Activated CD8-positive, alpha-beta memory T cell treated with anti-CD3 and anti-CD28 coated beads for 48 hours (primary cell): Measurements from ENCODE around the gene SLC30A7.
A peak's percentile ranks its signal among the peaks of the same experiment; 100 is the strongest.
"Not testable (repeated sequence)": the region's sequence is repeated elsewhere in the genome, so short reads cannot be mapped to it uniquely, and the experiment has no call there.

Source experiments
- DNase-seq, 3 experiments: peaks; one replicate each; pipeline ENCODE4 v3.0.0-alpha.2; 2020; ENCODE audit warnings: low read depth in 2 of 3, low spot score in 2 of 3

Gene SLC30A7

DNA sequence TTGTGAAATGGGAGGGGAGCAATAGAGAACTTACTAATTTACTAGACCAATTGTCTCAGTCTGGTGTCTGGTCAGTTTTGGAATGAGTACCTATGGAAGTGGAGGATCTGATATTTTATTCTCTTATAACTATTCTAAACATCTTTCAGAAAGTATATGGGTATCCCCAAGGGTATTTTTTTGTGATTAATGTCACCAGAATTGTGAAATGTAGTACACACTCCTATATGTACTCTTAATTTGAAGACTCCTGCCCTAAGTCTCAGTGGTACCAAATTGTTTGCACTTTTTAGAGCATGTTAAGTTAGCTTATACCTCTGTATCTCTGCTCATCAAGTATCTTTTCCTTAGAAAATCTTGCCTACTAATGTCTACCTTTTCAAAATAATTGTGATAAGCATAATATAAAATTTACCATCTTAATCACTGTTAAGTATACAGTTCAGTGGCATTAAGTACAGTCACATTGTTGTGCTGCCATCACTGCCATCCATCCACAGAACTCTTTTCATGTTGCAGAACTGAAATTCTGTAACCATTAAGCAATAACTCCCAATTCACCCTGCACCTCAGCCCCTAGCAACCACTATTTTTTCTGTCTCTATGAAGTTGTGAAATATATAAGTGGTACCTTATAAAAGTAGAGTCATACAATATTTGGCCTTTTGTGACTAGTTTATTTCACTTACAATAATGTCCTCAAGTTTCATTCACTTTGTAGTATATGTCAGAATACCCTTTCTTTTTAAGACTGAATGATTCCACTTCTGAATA is 40.5 kb downstream of the SLC30A7 start:
- DNase-seq, result no peak

DNA sequence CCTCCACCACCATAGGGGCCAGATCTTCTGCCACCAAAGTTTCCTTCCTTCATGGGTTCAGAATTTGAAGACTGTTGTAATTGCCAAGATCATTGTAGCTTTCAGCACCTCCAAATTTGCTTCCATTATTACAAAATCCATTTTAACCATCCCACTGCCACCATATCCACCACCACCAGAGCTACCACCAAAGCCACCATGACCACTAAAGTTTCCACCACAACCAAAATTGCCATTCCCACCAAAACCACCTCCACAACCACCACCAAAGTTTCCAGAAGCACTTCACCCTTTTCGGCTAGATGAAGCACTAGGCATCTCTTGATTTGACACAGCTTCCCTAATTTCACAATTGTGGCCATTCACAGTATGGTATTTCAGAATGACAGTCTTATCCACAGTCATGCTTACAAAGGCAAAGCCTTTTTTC is 45.2 kb downstream of the SLC30A7 start:
- DNase-seq, result peak in 2 of 3 experiments; percentile 36 to 47

DNA sequence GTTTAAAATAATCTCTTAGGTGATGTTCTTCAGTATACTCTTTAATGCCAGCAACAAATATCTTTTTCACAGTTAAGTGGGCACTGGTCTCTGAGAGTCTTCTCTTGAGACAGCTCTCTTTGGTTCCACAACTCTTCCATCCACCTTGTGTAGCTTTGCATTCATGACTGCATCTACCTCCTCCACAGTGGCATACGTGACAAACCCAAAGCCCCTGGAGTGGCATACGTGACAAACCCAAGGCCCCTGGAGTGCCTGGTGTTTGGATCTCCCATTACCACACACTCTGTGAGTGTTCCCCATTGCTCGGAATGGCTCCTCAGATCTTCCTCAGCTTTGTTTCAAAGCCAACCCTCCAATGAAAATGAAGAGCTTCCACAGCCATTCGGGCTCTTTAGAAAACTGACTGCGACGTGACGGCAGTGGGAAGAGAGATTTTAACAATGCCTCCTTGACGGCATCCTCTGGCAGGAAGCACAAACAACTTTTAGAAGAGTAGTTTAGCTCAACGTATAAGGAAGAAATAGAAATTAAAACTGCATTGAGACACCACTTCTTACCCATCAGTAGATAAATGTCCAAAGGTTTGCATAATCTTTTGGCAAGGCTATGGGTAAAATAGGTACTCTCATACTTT is 45.8 kb downstream of the SLC30A7 start:
- DNase-seq, result no peak

DNA sequence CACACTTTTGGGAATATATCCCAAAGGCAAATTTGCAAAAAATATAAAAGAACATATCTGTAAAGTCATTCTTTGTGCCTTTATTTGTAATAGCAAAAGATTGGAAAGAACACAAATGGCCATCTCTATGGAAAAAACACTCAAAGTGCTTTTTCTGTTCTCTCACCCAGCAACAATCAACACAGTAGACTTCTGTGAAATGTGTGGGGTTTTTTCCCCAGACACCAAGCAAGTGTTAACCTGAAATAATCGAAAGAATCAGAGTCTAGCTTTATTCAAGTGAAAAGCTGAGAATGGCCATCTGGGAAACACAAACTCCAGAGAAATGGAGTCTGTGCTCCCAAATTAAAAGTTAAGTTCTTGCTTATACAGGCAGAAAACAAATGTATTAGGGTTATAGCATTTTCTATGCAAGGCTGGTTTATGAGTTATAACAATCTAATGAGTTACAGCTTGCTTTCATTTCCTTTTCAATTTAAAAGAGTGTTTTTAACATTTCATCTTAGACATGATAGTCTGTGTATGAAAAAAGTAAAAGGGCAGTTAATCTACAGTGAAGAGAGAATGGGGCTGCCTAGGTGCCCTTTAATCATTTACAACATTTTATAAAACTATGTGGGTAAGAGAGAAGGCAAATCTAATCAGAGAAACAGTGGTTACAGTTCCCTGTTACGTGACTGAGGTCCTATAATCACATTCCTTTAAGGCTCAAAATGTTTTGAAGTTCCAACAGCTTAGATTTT is 46.6 kb downstream of the SLC30A7 start:
- no peak for DNase-seq

DNA sequence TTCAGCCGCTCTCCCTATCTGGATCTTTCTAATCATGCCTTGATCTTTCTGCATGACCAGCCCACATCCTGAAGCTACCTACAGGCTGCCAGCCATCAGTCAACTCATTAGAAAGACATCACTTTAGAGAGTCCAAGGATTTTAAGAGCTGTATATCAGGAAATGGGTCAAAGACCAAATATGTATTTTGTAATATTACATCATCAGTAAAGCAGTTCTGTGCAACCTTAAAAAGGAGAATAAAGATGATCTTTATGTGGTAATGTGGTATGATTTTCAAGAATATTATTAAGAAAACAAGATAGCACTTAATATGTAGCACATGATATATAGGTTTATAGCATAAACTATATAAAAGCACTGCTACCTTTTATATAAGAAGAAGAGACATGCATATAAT is 47.6 kb downstream of the SLC30A7 start:
- DNase-seq, result no peak

DNA sequence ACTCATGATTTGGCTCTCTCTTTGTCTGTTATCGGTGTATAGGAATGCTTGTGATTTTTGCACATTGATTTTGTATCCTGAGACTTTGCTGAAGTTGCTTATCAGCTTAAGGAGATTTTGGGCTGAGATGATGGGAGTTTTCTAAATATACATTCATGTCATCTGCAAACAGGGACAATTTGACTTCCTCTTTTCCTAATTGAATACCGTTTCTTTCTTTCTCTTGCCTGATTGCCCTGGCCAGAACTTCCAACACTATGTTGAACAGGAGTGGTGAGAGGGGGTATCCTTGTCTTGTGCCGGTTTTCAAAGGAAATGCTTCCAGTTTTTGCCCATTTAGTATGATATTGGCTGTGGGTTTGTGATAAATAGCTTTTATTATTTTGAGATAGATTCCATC is 50.2 kb downstream of the SLC30A7 start:
- not testable (repeated sequence) for DNase-seq

DNA sequence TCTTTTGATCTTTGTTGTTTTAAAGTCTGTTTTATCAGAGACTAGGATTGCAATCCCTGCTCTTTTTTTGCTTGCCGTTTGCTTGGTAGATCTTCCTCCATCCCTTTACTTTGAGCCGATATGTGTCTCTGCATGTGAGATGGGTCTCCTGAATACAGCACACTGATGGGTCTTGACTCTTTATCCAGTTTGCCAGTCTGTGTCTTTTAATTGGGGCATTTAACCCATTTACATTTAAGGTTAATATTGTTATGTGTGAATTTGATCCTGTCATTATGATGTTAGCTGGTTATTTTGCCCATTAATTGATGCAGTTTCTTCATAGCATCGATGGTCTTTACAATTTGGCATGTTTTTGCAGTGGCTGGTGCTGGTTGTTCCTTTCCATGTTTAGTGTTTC is 51.9 kb downstream of the SLC30A7 start:
- not testable (repeated sequence) for DNase-seq

DNA sequence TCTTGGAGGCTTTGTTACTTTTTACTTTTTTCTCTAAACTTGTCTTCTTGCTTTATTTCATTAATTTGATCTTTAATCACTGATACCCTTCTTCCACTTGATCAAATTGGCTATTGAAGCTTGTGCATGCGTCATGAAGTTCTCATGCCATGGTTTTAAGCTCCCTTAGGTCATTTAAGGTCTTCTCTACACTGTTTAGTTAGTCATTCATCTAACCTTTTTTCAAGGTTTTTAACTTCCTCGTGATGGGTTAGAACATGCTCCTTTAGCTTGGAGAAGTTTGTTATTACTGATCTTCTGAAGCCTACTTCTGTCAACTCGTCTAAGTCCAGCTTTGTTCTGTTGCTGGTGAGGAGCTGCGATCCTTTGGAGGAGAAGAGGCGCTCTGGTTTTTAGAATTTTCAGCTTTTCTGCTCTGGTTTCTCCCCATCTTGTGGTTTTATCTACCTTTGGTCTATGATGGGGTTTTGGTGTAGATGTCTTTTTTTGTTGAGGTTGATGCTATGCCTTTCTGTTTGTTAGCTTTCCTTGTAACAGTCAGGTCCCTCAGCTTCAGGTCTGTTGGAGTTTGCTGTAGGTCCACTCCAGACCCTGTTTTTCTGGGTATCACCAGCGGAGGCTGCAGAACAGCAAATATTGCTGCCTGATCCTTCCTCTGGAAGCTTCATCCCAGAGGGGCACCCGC is 53.0 kb downstream of the SLC30A7 start:
- DNase-seq, result not testable (repeated sequence)

DNA sequence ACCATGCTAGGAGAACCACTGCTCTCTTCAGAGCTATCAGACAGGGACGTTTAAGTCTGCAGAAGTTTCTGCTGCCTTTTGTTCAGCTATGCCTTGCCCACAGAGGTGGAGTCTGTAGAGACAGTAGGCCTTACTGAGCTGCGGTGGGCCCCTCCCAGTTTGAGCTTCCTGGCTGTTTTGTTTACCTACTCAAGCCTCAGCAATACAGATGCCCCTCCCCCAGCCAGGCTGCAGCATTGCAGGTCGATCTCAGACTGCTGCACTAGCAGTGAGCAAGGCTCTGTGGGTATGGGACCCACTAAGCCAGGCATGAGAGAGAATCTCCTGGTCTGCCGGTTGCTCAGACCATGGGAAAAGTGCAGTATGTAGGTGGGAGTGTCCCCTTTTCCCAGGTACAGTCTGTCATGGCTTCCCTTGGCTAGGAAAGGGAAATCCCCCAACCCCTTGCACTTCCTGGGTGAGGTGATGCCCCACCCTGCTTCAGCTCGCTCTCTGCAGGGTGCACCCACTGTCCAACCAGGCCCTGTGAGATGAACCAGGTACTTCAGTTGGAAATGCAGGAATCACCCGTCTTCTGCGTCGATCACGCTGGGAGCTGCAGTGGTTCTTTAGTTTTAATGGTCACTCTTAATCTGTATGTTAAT is 53.7 kb downstream of the SLC30A7 start:
- not testable (repeated sequence) for DNase-seq

DNA sequence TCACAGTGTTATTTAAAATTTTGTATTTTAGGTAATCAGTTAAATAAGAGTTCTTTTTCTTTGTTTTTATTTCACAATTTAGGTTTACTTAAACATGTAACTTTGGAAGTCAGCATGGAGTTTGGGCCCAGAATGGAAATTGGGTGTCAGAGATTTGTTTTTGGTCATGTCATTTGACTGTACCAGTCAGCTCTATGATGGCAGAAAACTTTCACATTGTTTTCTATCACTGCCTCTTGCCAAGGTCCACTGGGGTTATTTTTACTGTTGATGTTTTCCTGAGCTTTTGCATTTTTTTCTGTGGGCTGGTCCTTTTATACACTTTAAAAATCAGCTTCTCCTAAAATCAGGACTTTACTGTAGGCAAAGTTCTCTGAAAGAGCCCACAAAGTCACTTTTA is 54.4 kb downstream of the SLC30A7 start:
- no peak for DNase-seq

DNA sequence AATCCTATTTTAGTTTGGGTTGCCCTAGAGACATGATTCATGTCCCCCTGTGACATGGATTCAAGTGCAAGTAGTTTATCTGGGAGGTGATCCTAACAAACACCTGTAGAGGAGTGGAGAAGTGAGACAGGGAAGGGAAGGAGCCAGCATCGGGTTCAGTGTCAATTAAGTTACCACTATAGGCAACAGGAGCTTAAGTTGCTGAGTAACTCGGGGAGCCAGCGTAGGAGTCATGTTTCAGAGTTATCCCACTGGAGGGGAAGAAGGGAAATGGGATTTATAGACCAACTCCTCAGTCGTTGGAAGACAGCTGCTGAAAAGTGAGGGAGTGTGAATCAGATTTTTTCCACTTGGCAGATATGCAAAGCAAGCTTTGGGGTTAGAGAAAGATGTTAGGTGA is 54.9 kb downstream of the SLC30A7 start:
- DNase-seq, result no peak

DNA sequence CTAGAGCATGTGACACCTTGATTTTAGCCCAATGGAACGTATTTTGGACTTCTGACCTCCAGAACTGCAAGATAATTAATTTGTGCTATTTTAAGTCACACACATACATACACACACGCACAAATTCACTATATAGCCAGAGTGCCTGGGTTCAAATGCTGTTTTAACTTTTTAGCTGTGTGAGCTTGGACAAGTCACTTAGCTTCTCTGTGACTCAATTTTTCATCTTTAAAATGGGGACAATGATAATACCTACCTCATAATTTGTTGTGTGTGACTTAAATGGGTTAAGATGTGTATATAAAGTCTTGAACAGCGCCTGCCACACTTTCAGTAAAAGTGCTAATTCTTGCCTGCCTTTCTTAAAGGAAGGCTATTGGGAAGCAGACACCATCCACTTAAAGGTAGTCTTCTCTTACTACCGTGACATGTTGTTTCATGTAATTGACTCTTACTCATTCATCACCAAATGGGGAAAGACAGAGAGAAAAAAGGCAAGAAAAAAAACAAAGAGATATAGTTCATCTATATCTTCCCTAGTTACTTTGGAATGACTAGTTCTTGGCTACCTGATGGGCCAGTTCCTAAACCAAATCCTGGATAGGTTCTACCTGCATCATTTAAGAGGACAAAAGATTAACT is 56.3 kb downstream of the SLC30A7 start:
- DNase-seq, result no peak

DNA sequence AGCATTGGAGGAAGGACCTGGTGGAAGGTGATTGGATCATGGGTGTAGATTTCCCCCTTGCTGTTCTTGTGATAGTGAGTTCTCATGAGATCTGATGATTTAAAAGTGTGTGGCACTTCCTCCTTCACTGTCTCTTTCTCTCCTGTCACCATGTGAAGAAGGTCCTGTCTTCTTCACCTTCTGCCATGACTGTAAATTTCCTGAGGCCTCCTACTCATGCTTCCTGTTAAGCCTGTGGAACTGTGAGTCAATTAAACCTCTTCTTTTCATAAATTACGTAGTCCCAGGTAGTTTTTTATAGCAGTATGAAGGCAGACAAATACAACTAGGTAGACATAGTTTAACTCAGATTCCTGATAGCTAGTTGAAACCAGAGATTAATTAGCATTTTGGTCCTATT is 57.1 kb downstream of the SLC30A7 start:
- not testable (repeated sequence) for DNase-seq

DNA sequence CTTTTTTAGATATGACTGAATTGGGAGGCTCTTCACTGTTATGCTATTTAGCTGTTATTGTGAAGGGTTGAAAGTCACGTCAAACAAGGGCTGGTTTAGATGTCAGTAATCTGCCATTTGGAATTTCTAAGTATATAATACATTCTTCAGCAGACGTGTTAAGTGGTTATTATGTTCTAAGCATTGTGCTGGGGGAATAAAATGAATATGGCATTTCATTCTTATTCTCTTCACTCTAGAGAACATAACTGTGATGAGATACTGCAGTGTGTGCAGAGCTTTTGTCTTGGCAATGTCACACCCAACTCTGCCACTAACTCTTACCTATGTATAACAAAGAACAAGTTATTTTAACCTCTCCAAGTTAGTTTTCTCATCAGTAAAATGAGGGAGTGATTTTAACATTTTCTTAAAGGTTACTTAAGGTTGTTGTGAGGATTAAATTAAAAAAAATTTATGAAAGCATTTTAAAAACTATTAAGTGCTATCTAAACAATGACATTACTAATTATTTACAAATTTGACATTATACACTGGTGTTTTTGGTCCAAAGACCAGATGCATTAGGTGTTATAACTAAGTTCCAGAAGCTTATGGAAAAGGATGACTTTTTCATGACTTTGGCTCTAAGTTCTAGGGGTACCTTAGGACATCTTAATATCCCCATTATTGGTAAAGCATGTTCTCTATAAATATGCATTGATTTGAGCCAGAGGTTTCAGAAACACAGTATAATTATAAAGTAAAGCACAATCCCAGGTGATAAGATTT is 58.3 kb downstream of the SLC30A7 start:
- no peak for DNase-seq

DNA sequence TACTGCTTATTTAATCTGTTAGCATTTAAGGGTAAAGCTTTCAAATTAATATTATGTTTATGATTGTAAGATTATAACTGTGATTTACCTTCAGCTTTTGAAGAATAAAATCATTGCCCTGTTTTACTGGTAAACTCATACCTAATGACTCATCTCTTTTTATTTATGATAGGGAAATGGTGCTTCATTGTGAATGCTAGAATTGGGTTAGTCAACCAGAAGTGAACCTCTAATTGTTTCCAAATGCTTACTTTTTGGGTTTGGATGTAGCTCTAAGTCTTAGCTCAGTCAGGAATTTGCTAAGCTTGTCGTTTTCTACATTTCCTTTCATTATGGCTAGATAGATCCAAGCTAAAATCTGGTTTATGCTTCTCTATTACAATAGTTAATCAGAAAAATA is 59.4 kb downstream of the SLC30A7 start:
- no peak for DNase-seq

DNA sequence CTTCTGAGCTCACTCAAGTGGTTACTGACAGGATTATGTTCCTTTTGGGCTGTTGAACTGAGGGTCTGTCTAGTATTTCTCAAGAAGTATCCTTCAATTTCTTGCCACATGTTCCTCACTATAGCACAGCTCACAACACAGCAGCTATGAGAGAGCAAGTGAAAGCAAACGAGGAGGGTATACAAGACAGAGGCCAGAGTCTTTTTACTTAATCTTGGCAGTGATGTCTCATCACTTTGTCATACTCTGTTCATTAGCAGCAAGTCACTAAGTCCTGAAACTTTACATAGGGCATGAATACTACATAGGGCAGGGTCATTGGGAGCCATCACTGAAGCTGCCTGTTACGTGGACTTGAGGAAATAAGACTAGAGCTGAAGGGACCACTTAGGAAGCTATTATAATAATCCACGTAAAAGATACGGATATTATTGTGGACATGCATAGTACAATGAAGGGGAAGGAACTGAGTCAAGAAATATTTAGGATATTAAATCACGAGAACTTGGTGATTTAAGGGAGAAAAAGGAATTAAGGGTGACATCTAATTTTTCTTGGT is 63.7 kb downstream of the SLC30A7 start:
- no peak for DNase-seq

DNA sequence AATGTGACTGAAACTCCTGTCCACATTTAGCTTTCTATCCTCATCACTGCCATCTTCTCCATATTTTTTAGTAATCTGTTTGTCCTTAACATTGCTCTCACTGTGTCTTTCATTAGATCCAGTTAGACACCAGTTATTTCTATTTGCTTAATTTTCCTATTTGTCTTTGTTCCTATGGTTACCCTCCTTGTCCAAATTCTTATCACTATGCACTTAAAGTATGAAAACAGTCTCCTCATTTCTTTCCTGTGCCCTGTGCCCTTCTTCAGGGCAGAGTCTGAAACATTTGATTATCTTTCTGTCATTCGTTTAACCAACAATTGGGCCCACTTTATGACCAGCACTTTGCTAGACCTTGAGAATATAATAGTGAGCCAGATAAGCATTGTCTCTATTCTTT is 64.2 kb downstream of the SLC30A7 start:
- DNase-seq, result no peak

DNA sequence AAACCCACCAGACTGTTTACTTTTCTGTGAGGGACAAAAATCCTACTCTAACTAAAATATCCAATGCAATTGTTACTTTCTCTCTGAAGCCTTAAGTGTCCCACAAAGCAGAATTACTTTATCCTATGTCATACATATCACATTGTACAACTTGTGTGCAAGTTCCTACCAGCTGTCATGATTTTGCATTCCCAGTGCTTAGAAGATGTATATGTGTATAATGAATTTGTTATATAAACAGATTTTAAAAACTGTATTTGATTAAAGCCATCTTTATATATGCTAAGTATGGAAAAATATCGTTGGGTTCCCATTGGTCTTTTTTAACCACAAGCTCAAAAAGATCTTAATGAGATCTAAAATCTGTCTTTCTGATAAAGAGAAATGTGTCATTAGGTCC is 72.7 kb downstream of the SLC30A7 start:
- DNase-seq, result no peak

DNA sequence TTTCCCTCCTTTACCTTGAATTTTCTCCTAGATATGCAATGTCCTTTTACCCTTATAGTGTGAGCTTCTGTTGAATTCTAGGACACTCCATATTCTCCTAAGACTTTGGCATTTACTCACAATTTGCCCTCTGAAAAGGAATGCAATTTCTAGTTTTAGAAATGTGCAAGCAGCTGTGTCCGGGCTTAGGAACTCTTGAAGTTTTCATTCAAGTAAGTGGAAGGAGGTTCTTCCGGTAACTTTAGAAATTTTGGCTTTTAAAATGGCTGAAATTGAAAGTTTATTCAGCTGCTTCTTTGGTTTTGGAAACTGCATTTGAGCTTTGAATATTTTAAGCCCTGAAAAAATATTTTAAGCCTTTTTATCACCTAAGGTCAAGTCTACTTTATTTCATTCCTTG is 73.4 kb downstream of the SLC30A7 start:
- no peak for DNase-seq
